HG03575 (cell line): ENCODE results near the gene MAP3K5.

Source experiments
- ATAC-seq: cut with Tn5 transposase; IDR thresholded peaks from one replicate; pipeline ENCODE4 v1.9.1; 2021; ENCODE audit not compliant: unreplicated experiment, insufficient number of reproducible peaks, low FRiP score; ENCODE audit errors: extremely low read depth

MAP3K5 gene

GRCh38 chr6:136662347-136663237 is 129.7 kb downstream of the MAP3K5 start:
- ATAC-seq, result no peak

- no peak for ATAC-seq
Measured at GRCh38 chr6:136660727-136661126, 131.6 kb downstream of the MAP3K5 start.

- ATAC-seq, result no peak
Measured at GRCh38 chr6:136659991-136660499, 132.2 kb downstream of the MAP3K5 start.

DNA sequence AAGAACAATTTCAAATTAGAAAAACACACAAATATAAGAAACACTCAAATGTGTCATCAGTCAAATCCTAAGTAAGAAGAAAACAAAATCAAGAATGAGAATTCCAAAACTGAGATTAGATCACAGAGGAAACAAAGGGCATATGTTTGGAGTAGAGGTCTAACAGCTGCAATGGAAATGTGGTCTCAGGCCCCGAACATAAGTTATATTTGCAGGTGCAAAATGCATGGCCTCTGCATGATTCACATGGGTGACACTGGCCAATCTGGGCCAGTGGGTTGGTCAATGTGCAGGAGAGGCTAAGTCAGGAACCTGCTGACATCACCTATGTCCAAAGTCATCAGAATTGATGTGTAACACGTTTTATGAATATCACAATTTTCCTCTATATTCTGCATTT is 133.6 kb downstream of the MAP3K5 start:
- ATAC-seq, result no peak

GRCh38 chr6:136657666-136658065 is 134.6 kb downstream of the MAP3K5 start:
- no peak for ATAC-seq

- no peak for ATAC-seq
Measured at GRCh38 chr6:136656121-136656520, 136.2 kb downstream of the MAP3K5 start.

- no peak for ATAC-seq
Measured at GRCh38 chr6:136655239-136656014, 136.8 kb downstream of the MAP3K5 start.

DNA sequence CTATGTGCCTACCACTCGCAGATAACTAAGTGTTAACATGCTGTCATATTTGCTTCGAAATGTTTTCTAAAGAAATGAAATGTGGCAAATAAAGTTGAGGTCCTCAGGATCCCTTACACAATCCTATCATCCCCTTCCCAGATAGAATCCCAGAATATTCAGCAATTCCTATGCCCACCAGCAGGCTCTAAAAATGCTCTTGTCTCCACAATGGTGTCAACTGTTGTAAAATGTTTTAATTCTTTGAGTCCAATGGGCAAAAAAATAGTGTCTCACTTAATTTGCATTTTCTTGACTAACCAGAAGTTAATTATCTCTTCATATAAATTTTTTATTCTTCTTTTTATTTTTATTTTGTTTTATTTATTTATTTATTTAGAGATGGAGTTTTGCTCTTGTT is 138.2 kb downstream of the MAP3K5 start:
- no peak for ATAC-seq

DNA sequence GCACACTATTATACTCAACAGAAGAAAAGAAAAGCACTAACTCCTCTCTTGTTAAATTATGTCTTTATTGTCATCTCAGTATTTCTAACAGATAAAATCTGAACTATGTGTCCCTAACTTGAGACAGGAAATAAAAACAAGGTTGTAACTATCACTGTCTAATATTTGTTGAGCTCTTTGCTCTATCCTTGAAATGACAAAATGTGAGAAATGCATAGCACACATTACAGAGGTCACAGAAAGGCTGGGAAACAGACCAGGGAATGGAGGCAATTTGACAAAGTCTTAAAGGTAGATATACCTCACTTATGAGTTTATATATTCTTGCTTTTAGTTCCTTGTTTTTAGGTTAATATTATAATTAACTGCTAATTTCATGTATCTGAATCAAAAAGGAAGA is 139.6 kb downstream of the MAP3K5 start:
- no peak for ATAC-seq

- ATAC-seq, result no peak
Measured at GRCh38 chr6:136651982-136652381, 140.3 kb downstream of the MAP3K5 start.

GRCh38 chr6:136647363-136647852 is 144.9 kb downstream of the MAP3K5 start:
- ATAC-seq, result no peak

- no peak for ATAC-seq
Measured at GRCh38 chr6:136646377-136646776, 145.9 kb downstream of the MAP3K5 start.

DNA sequence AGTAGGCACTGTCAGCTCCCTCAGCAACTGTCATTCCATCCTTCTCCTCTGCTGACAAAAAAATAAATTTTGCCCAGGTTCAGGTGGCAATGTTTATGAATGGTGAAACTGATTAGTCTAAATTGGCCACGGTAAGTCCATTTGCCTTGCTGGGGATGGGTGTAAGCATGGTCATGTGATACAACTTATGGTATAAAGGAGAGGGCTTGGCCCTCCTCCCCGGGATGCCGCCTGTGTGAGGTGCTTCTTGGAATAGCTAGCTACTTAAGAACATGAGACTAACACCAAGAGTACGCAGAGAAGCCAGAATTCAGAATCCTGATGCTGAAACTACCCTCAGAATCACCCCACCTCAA is 147.7 kb downstream of the MAP3K5 start:
- ATAC-seq, result no peak

DNA sequence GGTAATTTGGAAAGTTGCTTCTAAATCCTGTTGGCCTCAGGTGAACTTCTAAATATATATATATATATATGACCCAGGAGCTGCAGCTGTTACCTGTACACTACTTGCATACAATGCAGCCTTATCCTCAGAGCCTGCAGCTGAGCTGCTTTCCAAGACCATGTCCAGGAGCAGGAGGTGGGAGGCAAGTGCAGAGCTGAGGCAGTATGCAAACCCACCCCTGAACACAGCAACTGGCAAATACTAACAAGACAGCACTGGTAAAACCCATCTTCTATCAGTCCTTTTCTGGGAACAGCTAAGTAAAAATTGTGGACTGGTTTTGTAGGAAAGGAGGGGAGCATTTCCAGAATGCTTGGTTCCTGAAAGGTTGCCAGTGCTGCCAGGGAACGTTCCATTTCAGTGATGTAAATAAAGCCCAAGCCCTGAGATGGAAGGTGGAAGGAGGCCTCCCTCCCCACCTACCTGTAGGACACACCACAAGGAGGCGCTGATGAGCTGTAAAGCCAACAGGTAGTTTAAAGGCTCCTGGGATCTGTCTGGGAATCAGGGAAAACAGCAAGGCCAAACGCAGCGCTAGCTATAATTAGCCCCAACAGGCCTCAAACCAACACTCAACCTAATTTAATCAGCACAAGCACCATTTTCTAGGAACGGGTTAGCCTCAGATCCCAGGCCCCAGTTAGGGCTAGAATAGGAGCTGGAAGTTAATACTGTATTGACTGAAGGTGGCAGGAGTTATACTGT is 148.3 kb downstream of the MAP3K5 start:
- ATAC-seq, result no peak

- no peak for ATAC-seq
Measured at GRCh38 chr6:136641873-136642465, 150.3 kb downstream of the MAP3K5 start.

- ATAC-seq, result no peak
Measured at GRCh38 chr6:136641166-136641565, 151.1 kb downstream of the MAP3K5 start.

- no peak for ATAC-seq
Measured at GRCh38 chr6:136640132-136640915, 152.0 kb downstream of the MAP3K5 start.

- ATAC-seq, result no peak
Measured at GRCh38 chr6:136639702-136640101, 152.6 kb downstream of the MAP3K5 start.
